Esophagus squamous epithelium (tissue), 4 donors: ENCODE measurements around the gene SLC35A3.

Experiments
- CTCF ChIP-seq, 6 experiments: fragments of 450-650 bp in 4 of 6; fragments of 200-600 bp in 2 of 6; sonication (generic) in 2 of 6; IDR thresholded peaks; one replicate each; pipeline ENCODE4 v1.5.1; 2016 to 2019; ENCODE audit warnings: antibody characterized with exemption in 6 of 6, mild to moderate bottlenecking in 4 of 6, moderate library complexity in 4 of 6
- POLR2A ChIP-seq, 4 donors: fragments of 450-650 bp; IDR thresholded peaks; one replicate each; pipeline ENCODE4 v1.6.1; 2017; ENCODE audit warnings: antibody characterized with exemption in 4 of 4, mild to moderate bottlenecking in 4 of 4, moderate library complexity in 3 of 4

GRCh38 chr1:99993468-99993845, 23.7 kb downstream of the SLC35A3 start:
- TF ChIP-seq POLR2A (IDR thresholded peaks at IDR 0.05): no peak
- TF ChIP-seq CTCF (IDR thresholded peaks at IDR 0.05): no peak
